ENCODE measurements around the gene SPECC1.
A peak's percentile ranks its signal among the peaks of the same experiment; 100 is the strongest.

SPECC1 gene

GRCh38 chr17:20118280-20118679, 109.1 kb downstream of the SPECC1 start:
- Mint-ChIP-seq H3K27ac (no peak overlapping the region), H3K36me3 (no peaks in the 10 kb centered on the region), H3K4me3 (no peak overlapping the region), H3K4me1 (no peaks in the 10 kb centered on the region), H3K9me3 (no peaks in the 10 kb centered on the region)
- ATAC-seq, result no peak
- no peak for DNase-seq (ENCODE audit: low spot score in 2 of 2)

- ATAC-seq (no peak), DNase-seq (ENCODE audit: low spot score in 2 of 2) (no peak)
- H3K36me3 Mint-ChIP-seq, result no peaks in the 10 kb centered on the region
- H3K27ac Mint-ChIP-seq, result no peak overlapping the region
- H3K4me3 Mint-ChIP-seq, result no peak overlapping the region
- H3K9me3 Mint-ChIP-seq, result no peaks in the 10 kb centered on the region
- H3K4me1 Mint-ChIP-seq, result no peaks in the 10 kb centered on the region
Measured at GRCh38 chr17:20120836-20121235, 111.7 kb downstream of the SPECC1 start.

GRCh38 chr17:20121359-20122253, 112.4 kb downstream of the SPECC1 start:
- Mint-ChIP-seq H3K4me1 (no peaks in the 10 kb centered on the region), H3K36me3 (no peaks in the 10 kb centered on the region), H3K9me3 (no peaks in the 10 kb centered on the region), H3K27ac (no peak overlapping the region), H3K4me3 (no peak overlapping the region)
- peak; percentile 72 for ATAC-seq
- DNase-seq (ENCODE audit: low spot score in 2 of 2), result peak; percentile 57 to 80

- ATAC-seq (no peak), DNase-seq (ENCODE audit: low spot score in 2 of 2) (no peak)
- H3K36me3 Mint-ChIP-seq, result no peaks in the 10 kb centered on the region
- no peak overlapping the region for H3K27ac Mint-ChIP-seq
- H3K9me3 Mint-ChIP-seq, result no peaks in the 10 kb centered on the region
- no peaks in the 10 kb centered on the region for H3K4me1 Mint-ChIP-seq
- H3K4me3 Mint-ChIP-seq, result no peak overlapping the region
Measured at GRCh38 chr17:20122254-20122879, 113.2 kb downstream of the SPECC1 start.

GRCh38 chr17:20123209-20123608, 114.0 kb downstream of the SPECC1 start:
- Mint-ChIP-seq H3K36me3 (no peaks in the 10 kb centered on the region), H3K9me3 (no peaks in the 10 kb centered on the region), H3K27ac (no peak overlapping the region), H3K4me3 (no peak overlapping the region), H3K4me1 (no peaks in the 10 kb centered on the region)
- ATAC-seq, result no peak
- DNase-seq (ENCODE audit: low spot score in 2 of 2), result no peak

GRCh38 chr17:20125724-20126123, 116.6 kb downstream of the SPECC1 start:
- Mint-ChIP-seq H3K36me3 (no peaks in the 10 kb centered on the region), H3K27ac (no peak overlapping the region), H3K4me3 (no peak overlapping the region), H3K9me3 (no peaks in the 10 kb centered on the region), H3K4me1 (no peaks in the 10 kb centered on the region)
- no peak for DNase-seq (ENCODE audit: low spot score in 2 of 2)
- no peak for ATAC-seq

- Mint-ChIP-seq H3K4me3 (no peak overlapping the region), H3K27ac (no peak overlapping the region), H3K4me1 (no peaks in the 10 kb centered on the region), H3K9me3 (no peaks in the 10 kb centered on the region), H3K36me3 (no peaks in the 10 kb centered on the region)
- no peak for ATAC-seq
- DNase-seq (ENCODE audit: low spot score in 2 of 2), result no peak
Measured at GRCh38 chr17:20127360-20128035, 118.3 kb downstream of the SPECC1 start.

GRCh38 chr17:20128036-20128667, 119.0 kb downstream of the SPECC1 start:
- Mint-ChIP-seq H3K27ac (no peak overlapping the region), H3K4me3 (no peak overlapping the region), H3K9me3 (no peaks in the 10 kb centered on the region), H3K4me1 (no peaks in the 10 kb centered on the region), H3K36me3 (no peaks in the 10 kb centered on the region)
- DNase-seq (ENCODE audit: low spot score in 2 of 2), result no peak
- no peak for ATAC-seq

- Mint-ChIP-seq H3K4me3 (no peak overlapping the region), H3K4me1 (no peaks in the 10 kb centered on the region), H3K27ac (no peak overlapping the region), H3K36me3 (no peaks in the 10 kb centered on the region), H3K9me3 (no peaks in the 10 kb centered on the region)
- no peak for ATAC-seq
- no peak for DNase-seq (ENCODE audit: low spot score in 2 of 2)
Measured at GRCh38 chr17:20133517-20133916, 124.4 kb downstream of the SPECC1 start.

GRCh38 chr17:20141198-20141972, 132.2 kb downstream of the SPECC1 start:
- DNase-seq (ENCODE audit: low spot score in 2 of 2), result no peak
- no peak overlapping the region for H3K27ac Mint-ChIP-seq
- no peak for ATAC-seq
- H3K4me3 Mint-ChIP-seq, result no peak overlapping the region
- H3K9me3 Mint-ChIP-seq, result no peaks in the 10 kb centered on the region
- H3K36me3 Mint-ChIP-seq, result no peaks in the 10 kb centered on the region
- no peaks in the 10 kb centered on the region for H3K4me1 Mint-ChIP-seq

- H3K4me3 Mint-ChIP-seq, result no peak overlapping the region
- H3K9me3 Mint-ChIP-seq, result no peaks in the 10 kb centered on the region
- DNase-seq (ENCODE audit: low spot score in 2 of 2), result no peak
- no peaks in the 10 kb centered on the region for H3K36me3 Mint-ChIP-seq
- H3K27ac Mint-ChIP-seq, result no peak overlapping the region
- no peaks in the 10 kb centered on the region for H3K4me1 Mint-ChIP-seq
- ATAC-seq, result no peak
Measured at GRCh38 chr17:20142268-20142667, 133.1 kb downstream of the SPECC1 start.

- no peak overlapping the region for H3K27ac Mint-ChIP-seq
- no peaks in the 10 kb centered on the region for H3K36me3 Mint-ChIP-seq
- ATAC-seq, result no peak
- H3K4me1 Mint-ChIP-seq, result no peaks in the 10 kb centered on the region
- peak in 1 of 2 donors; percentile 35 for DNase-seq (ENCODE audit: low spot score in 2 of 2)
- H3K9me3 Mint-ChIP-seq, result no peaks in the 10 kb centered on the region
- no peak overlapping the region for H3K4me3 Mint-ChIP-seq
Measured at GRCh38 chr17:20143740-20144139, 134.6 kb downstream of the SPECC1 start.

- Mint-ChIP-seq H3K36me3 (no peaks in the 10 kb centered on the region), H3K9me3 (no peaks in the 10 kb centered on the region), H3K4me1 (no peaks in the 10 kb centered on the region), H3K4me3 (no peak overlapping the region), H3K27ac (no peak overlapping the region)
- ATAC-seq, result no peak
- peak in 1 of 2 donors; percentile 3 for DNase-seq (ENCODE audit: low spot score in 2 of 2)
Measured at GRCh38 chr17:20145567-20145966, 136.4 kb downstream of the SPECC1 start.

GRCh38 chr17:20149251-20149650, 140.1 kb downstream of the SPECC1 start:
- Mint-ChIP-seq H3K9me3 (no peaks in the 10 kb centered on the region), H3K27ac (no peak overlapping the region), H3K4me1 (no peaks in the 10 kb centered on the region), H3K4me3 (no peak overlapping the region), H3K36me3 (no peaks in the 10 kb centered on the region)
- ATAC-seq (no peak), DNase-seq (ENCODE audit: low spot score in 2 of 2) (no peak)

GRCh38 chr17:20151174-20151573, 142.0 kb downstream of the SPECC1 start:
- ATAC-seq, result no peak
- Mint-ChIP-seq H3K4me3 (no peak overlapping the region), H3K27ac (no peak overlapping the region)

More at GRCh38 chr17:20151174-20151573, 142.0 kb downstream of the SPECC1 start:
- peaks cover 5% of the 10 kb centered on the region for H3K36me3 Mint-ChIP-seq
- no peak for DNase-seq (ENCODE audit: low spot score in 2 of 2)
- H3K9me3 Mint-ChIP-seq, result no peaks in the 10 kb centered on the region
- no peaks in the 10 kb centered on the region for H3K4me1 Mint-ChIP-seq

Data from stimulated activated effector memory CD8-positive, alpha-beta T cell treated with anti-CD3 and anti-CD28 coated beads, Interleukin-12 subunit alpha, Interleukin-12 subunit beta, amount 100 ng/mL, for 72 hours (primary cell).